Esophagus muscularis mucosa (tissue), 4 donors: ENCODE data around the gene CTPS2. TPM values are rescaled to one million over a fixed set of nuclear protein-coding genes. Genes with fewer than 3 reads are reported as not detected.
"Not testable (repeated sequence)": the region's sequence is repeated elsewhere in the genome, so short reads cannot be mapped to it uniquely, and the experiment has no call there.

Source experiments
- DNase-seq: peaks from one replicate; pipeline ENCODE4 v3.0.0-alpha.2; 2017; ENCODE audit errors: extremely low spot score
- H3K27ac ChIP-seq, 4 donors: fragments of 200-600 bp; sonication (generic); replicated peaks in 1 of 4; 1 replicate in 3 of 4; 2 replicates in 1 of 4; pipeline ENCODE4 v1.5.1; 2016 to 2019; ENCODE audit warnings: mild to moderate bottlenecking in 1 of 4
- H3K27me3 ChIP-seq, 4 donors: fragments of 200-600 bp; sonication (generic); one replicate each; pipeline versions ENCODE4 v1.5.1 to v1.6.0; 2016 to 2019
- H3K36me3 ChIP-seq, 4 donors: fragments of 200-600 bp; sonication (generic); one replicate each; pipeline ENCODE4 v1.5.1; 2016 to 2019
- H3K4me1 ChIP-seq, 4 donors: fragments of 200-600 bp; sonication (generic); one replicate each; pipeline ENCODE4 v1.5.1; 2016 to 2019
- H3K4me3 ChIP-seq, 4 donors: fragments of 200-600 bp; sonication (generic); 1 replicate in 2 of 4; 2 replicates in 2 of 4; pipeline ENCODE4 v1.5.1; 2016 to 2019; ENCODE audit warnings: mild to moderate bottlenecking in 4 of 4, moderate library complexity in 1 of 4
- H3K9me3 ChIP-seq, 4 donors: fragments of 200-600 bp; sonication (generic); 1 replicate in 3 of 4; 2 replicates in 1 of 4; pipeline ENCODE4 v1.5.1; 2016 to 2019
- CTCF ChIP-seq, 3 experiments: fragments of 200-600 bp in 2 of 3; fragments of 450-650 bp in 1 of 3; sonication (generic) in 2 of 3; IDR thresholded peaks; one replicate each; pipeline ENCODE4 v1.5.1; 2017 to 2019; ENCODE audit warnings: antibody characterized with exemption in 3 of 3, mild to moderate bottlenecking in 2 of 3, moderate library complexity in 1 of 3
- EP300 ChIP-seq: sonication (generic); formaldehyde crosslinking; IDR thresholded peaks from one replicate; pipeline ENCODE4 v1.6.1; 2017; ENCODE audit warnings: antibody characterized with exemption
- POLR2A ChIP-seq: fragments of 450-650 bp; IDR thresholded peaks from one replicate; pipeline ENCODE4 v1.6.1; 2017; ENCODE audit warnings: antibody characterized with exemption, moderate library complexity, mild to moderate bottlenecking, low read depth
- POLR2AphosphoS5 ChIP-seq, 2 donors: sonication (generic); formaldehyde crosslinking; IDR thresholded peaks; one replicate each; pipeline ENCODE4 v1.6.1; 2017; ENCODE audit warnings: antibody characterized with exemption in 2 of 2
- WGBS: methylation state at CpG from one replicate; pipeline ENCODE4 v1.1.5; 2018; 5-methylcytosine and 5-hydroxymethylcytosine counted together
- intact Hi-C: fragments of 100-400 bp; cut with DNase I; formaldehyde crosslinking; loops from one replicate; pipeline ENCODE4 v1.15.1; 2023
- total RNA-seq, 4 donors: library from RNA; depleted of rRNA; stranded (reverse); fragments of >200 nt; gene quantifications; one replicate each; pipeline versions ENCODE4 v1.1.0 to v1.2.1, GENCODE V29; 2016

The CTPS2 gene
- total RNA-seq, 4 donors from 2014 or later: 9.8 to 18.3 (median 13.7) TPM

DNA sequence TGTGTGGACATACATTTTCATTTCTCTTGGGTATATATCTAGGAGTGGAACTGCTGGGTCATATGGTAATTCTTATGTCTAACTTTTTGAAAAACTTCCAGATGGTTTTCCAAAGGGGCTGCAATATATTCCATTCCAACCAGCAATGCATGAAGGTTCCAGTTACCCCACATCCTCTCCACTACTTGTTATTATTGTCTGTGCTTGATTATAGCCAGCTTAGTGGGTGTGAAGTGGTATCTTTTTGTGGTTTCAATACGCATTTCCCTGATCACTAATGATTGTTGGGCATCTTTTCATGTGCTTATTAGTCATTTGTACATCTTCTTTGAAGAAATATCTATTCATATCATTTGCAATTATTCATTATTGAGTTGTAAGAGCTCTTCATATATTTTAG is 94.0 kb downstream of the CTPS2 start:
- H3K4me3 ChIP-seq: no peak overlapping the region
- H3K9me3 ChIP-seq: no peaks in the 10 kb centered on the region
- DNase-seq: no peak
- no peak overlapping the region for H3K27ac ChIP-seq
- no peaks in the 10 kb centered on the region for H3K27me3 ChIP-seq
- H3K36me3 ChIP-seq: peaks cover 0 to 24% (median 4%) of the 10 kb centered on the region in 4 donors
- WGBS: 94% methylated on average over 1 of the region's 1 CpG
- H3K4me1 ChIP-seq: no peaks in the 10 kb centered on the region
- TF ChIP-seq EP300: no peak
- TF ChIP-seq POLR2A: no peak
- TF ChIP-seq CTCF (IDR thresholded peaks at IDR 0.05): no peak
- no peak for TF ChIP-seq POLR2AphosphoS5 (IDR thresholded peaks at IDR 0.05)
- intact Hi-C loops: no loop called here

DNA sequence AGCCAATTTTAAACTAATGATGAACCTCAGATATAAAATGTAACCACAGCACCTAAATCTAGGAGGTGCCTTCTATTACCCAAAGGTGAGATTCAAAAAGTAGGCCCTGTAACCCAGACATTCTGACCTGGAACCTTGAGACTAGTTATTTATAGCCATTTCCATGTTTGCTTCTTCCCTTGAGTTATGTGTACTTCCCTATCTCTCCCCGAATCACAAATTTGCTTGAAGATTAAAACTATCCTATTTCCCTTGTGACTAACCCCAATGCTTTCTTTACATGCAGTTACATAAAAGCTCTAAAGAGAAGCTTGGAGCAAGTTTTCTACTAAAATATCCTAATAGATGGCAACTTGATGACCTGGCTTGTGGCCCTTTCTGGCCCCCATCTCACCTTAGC is 95.1 kb downstream of the CTPS2 start:
- H3K27me3 ChIP-seq: no peaks in the 10 kb centered on the region
- TF ChIP-seq POLR2AphosphoS5 (IDR thresholded peaks at IDR 0.05): no peak
- no peak for TF ChIP-seq POLR2A
- H3K9me3 ChIP-seq: no peaks in the 10 kb centered on the region
- peaks cover 0 to 32% (median 6%) of the 10 kb centered on the region in 4 donors for H3K36me3 ChIP-seq
- H3K4me1 ChIP-seq: no peaks in the 10 kb centered on the region
- 100% methylated on average over 1 of the region's 1 CpG for WGBS
- no peak overlapping the region for H3K27ac ChIP-seq
- no peak for DNase-seq
- H3K4me3 ChIP-seq: no peak overlapping the region
- intact Hi-C loops: no loop called here

DNA sequence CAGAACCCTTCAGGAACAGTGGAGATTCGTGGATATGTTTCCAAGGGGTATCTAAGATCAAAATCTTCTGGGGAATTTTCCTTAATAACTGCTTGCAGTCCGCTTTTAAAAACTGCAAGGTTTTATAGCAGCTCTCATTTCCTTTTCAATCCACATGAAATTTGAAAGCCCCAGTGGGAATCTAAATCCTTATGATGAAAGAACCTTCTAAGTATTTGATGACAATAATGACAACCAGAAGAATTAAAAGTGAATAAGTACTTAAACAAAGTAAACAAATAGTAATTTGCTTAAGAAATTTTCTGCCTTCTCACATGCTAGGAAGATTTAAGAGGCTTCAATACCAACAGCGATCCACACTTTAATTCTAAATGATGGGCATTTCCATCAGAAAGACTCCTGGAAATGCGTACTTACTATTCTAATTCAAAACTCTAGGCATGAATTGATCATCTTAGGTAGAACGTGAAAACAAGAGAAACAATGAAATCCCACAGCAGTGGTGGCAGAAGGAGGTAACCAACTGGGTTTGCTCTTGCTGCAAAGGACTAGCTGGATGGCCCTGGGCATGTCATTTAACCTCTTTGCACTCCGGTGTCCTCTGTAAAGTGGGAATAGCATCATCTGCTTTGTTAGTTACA is 100.1 kb downstream of the CTPS2 start:
- no peak for DNase-seq
- 63% methylated on average over 6 of the region's 6 CpGs for WGBS
- Histone ChIP-seq H3K36me3 (peaks cover 0 to 19% (median 2%) of the 10 kb centered on the region in 4 donors), H3K9me3 (no peaks in the 10 kb centered on the region), H3K27ac (no peak overlapping the region), H3K4me1 (no peaks in the 10 kb centered on the region), H3K4me3 (no peak overlapping the region), H3K27me3 (no peaks in the 10 kb centered on the region)
- intact Hi-C loops: no loop called here
- TF ChIP-seq POLR2AphosphoS5 (IDR thresholded peaks at IDR 0.05) (no peak), EP300 (no peak), CTCF (IDR thresholded peaks at IDR 0.05) (no peak), POLR2A (no peak)

DNA sequence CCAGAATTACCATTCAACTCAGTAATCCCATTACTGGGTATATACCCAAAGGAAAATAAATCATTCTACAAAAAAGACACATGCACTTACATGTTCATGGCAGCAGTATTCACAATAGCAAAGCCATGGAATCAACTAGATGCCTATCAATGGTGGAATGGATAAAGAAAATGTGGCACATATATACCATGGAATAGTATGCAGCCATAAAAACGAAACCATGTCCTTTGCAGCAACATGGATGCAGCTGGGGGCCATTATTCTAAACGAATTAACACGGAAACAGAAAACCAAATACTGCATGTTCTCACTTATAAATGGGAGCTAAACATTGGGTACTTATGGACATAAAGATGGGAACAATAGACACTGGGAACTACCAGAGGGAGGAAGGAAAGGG is 101.8 kb downstream of the CTPS2 start:
- H3K27me3 ChIP-seq, DNase-seq, H3K27ac ChIP-seq, H3K4me3 ChIP-seq, H3K4me1 ChIP-seq, H3K9me3 ChIP-seq, intact Hi-C loops: not testable (repeated sequence)
- WGBS: 84% methylated on average over 3 of the region's 3 CpGs
- H3K36me3 ChIP-seq: peaks cover 0 to 16% (median 2%) of the 10 kb centered on the region in 4 donors

- intact Hi-C loops: no loop called here
- no peaks in the 10 kb centered on the region for H3K4me1 ChIP-seq
- TF ChIP-seq POLR2AphosphoS5 (IDR thresholded peaks at IDR 0.05): no peak
- no peak for TF ChIP-seq POLR2A
- no peak for TF ChIP-seq CTCF (IDR thresholded peaks at IDR 0.05)
- no peak for TF ChIP-seq EP300
Observed at GRCh38 chrX:16610121-16610621, 102.3 kb downstream of the CTPS2 start.

More at GRCh38 chrX:16610121-16610621, 102.3 kb downstream of the CTPS2 start:
- Histone ChIP-seq H3K36me3 (peaks cover 0 to 16% (median 2%) of the 10 kb centered on the region in 4 donors), H3K27ac (no peak overlapping the region), H3K4me3 (no peak overlapping the region), H3K27me3 (no peaks in the 10 kb centered on the region), H3K9me3 (no peaks in the 10 kb centered on the region)
- 83% methylated on average over 1 of the region's 1 CpG for WGBS
- DNase-seq: no peak
